Measurements from ENCODE around the gene SPAG8.

DNA sequence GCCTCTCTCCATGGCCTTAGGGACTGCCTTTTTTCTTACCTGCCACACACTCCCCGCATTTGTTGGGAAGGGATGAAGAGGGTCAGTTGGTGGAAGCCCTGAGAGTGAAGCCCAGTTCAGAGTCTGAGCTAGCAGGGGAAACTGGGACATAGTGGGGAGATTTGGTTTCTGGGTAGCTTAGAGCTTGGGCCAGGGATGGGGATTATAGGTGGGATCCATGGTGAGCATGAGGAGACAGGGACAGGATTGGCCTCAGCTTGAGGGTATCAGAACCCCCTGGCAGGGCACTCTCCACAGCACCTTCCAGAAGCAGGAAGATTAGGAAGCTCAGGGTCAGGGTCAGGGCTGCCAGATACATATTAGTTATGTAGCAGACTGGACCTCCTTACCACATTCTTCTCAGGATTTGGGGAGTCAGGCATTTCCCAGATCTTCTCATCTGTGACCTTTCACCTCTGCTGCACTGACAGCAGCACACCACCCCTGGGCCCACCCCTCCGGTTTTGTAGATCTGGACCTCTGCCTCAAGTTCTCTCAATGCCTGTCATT is 40.3 kb upstream of the SPAG8 start:
- TF ChIP-seq, protein P1, sequence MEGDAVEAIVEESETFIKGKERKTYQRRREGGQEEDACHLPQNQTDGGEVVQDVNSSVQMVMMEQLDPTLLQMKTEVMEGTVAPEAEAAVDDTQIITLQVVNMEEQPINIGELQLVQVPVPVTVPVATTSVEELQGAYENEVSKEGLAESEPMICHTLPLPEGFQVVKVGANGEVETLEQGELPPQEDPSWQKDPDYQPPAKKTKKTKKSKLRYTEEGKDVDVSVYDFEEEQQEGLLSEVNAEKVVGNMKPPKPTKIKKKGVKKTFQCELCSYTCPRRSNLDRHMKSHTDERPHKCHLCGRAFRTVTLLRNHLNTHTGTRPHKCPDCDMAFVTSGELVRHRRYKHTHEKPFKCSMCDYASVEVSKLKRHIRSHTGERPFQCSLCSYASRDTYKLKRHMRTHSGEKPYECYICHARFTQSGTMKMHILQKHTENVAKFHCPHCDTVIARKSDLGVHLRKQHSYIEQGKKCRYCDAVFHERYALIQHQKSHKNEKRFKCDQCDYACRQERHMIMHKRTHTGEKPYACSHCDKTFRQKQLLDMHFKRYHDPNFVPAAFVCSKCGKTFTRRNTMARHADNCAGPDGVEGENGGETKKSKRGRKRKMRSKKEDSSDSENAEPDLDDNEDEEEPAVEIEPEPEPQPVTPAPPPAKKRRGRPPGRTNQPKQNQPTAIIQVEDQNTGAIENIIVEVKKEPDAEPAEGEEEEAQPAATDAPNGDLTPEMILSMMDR (IDR thresholded peaks at IDR 0.05) = no peak
- TF ChIP-seq POLR2A (IDR thresholded peaks at IDR 0.05) (no peak), POLR2AphosphoS5 (IDR thresholded peaks at IDR 0.05) (no peak)
